Ectodermal cell (in vitro differentiated cells): ENCODE results near the gene METTL6.
"Not testable (repeated sequence)": the region's sequence is repeated elsewhere in the genome, so short reads cannot be mapped to it uniquely, and the experiment has no call there.

Experiments used
- H3K27ac ChIP-seq: 2 replicates; pipeline ENCODE4 v1.7.0; 2013; ENCODE audit warnings: mild to moderate bottlenecking, low read depth, low read length; ENCODE audit not compliant: insufficient read depth, poor library complexity, severe bottlenecking
- H3K27me3 ChIP-seq: 2 replicates; pipeline ENCODE4 v1.7.0; 2013; ENCODE audit warnings: mild to moderate bottlenecking, low read length; ENCODE audit not compliant: insufficient read depth, control insufficient read depth, poor library complexity, severe bottlenecking
- H3K36me3 ChIP-seq: one replicate; pipeline ENCODE4 v1.7.0; 2013; ENCODE audit warnings: low read length; ENCODE audit not compliant: control insufficient read depth, insufficient read depth
- H3K4me1 ChIP-seq: one replicate; pipeline ENCODE4 v1.7.0; 2013; ENCODE audit warnings: low read length; ENCODE audit not compliant: control insufficient read depth, insufficient read depth
- H3K4me3 ChIP-seq: 2 replicates; pipeline ENCODE4 v1.7.0; 2013; ENCODE audit warnings: low read depth, low read length, control low read depth; ENCODE audit not compliant: insufficient read depth
- H3K9me3 ChIP-seq: 2 replicates; pipeline ENCODE4 v1.7.0; 2013; ENCODE audit warnings: mild to moderate bottlenecking, low read length, moderate library complexity; ENCODE audit not compliant: control insufficient read depth
- WGBS, 2 experiments: methylation state at CpG; one replicate each; pipeline ENCODE4 v1.1.7; 2013; ENCODE audit warnings: missing lambda C conversion rate in 2 of 2; 5-methylcytosine and 5-hydroxymethylcytosine counted together

Gene METTL6

DNA sequence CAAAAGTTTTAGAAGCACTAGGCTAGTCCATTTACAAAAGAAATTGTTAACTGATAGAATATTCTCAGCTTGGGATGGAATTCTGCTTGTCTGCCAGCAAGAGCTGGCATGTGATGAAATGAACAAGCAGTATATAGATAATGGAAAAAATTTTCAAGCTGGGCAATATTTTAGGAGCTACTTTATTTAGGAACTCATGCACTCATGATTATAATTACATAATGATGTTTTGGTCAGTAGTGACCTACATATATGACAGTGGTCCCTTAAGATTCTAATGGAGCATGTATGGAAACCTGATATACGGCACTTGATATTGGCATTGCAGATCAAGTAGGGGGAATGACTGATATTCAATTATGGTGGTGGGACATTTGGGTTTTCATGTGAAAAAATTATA is 6.2 kb upstream of the METTL6 start:
- 95 to 97% methylated on average over 1 of the region's 1 CpG for WGBS, 2 experiments
- H3K27me3 ChIP-seq: no peaks in the 10 kb centered on the region
- H3K4me3 ChIP-seq: no peak overlapping the region
- H3K27ac ChIP-seq: no peak overlapping the region
- H3K4me1 ChIP-seq: no peaks in the 10 kb centered on the region
- peaks cover 32% of the 10 kb centered on the region for H3K36me3 ChIP-seq
- H3K9me3 ChIP-seq: no peaks in the 10 kb centered on the region

DNA sequence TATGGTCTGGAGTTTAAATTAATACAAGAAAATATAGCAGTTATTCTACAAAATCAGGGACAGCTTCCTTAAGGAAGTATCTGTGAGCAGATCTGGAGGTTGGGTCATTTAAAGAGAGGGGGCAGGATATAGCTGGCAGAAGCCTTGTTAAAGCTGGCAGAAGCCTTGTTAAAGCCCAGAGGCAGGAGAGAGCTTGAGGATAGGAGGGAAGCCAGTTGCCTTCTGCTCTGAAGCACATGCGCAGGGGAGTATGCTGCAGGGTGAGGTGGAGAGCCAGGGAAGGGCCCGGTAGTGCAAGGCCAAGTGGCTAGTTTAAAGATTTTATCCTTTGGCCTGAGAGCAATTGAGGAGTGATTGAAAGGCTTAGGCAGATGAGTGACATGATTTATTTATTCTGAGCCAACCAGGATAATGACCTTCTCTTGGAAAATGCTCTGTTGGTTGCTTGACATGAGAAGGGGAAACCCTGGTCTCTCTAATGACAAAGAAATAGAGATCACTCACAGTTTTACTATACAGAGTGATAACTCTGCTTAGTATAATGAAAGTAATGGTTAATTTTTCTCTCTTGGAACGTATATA is 4.0 kb upstream of the METTL6 start:
- H3K4me3 ChIP-seq: no peak overlapping the region
- no peak overlapping the region for H3K27ac ChIP-seq
- H3K4me1 ChIP-seq: no peaks in the 10 kb centered on the region
- no peaks in the 10 kb centered on the region for H3K27me3 ChIP-seq
- peaks cover 20% of the 10 kb centered on the region for H3K36me3 ChIP-seq
- H3K9me3 ChIP-seq: no peaks in the 10 kb centered on the region
- 96 to 97% methylated on average over 2 of the region's 3 CpGs for WGBS, 2 experiments

DNA sequence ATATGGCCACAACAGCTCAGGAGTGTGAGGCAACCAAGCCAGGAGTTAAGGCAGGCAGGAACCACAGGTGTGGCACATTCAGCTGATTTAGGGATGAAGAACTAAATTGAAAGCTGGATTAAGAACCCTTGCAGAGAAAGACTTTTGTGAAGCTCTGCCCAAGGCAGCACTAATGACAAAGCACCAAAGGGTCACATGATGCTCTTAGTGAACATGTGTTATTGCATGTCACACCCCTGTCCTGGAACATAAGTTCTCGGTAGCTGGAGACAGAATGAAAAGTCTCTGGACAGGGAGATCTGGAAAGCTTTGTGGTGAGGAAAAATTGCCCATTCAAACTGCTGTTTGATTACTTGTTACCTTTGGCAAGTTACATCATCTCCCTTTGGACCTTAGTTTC is 3.3 kb upstream of the METTL6 start:
- no peaks in the 10 kb centered on the region for H3K27me3 ChIP-seq
- peaks cover 18% of the 10 kb centered on the region for H3K36me3 ChIP-seq
- no peaks in the 10 kb centered on the region for H3K4me1 ChIP-seq
- H3K9me3 ChIP-seq: no peaks in the 10 kb centered on the region
- H3K4me3 ChIP-seq: no peak overlapping the region
- no peak overlapping the region for H3K27ac ChIP-seq
- 92 to 100% methylated on average over 1 of the region's 1 CpG for WGBS, 2 experiments

DNA sequence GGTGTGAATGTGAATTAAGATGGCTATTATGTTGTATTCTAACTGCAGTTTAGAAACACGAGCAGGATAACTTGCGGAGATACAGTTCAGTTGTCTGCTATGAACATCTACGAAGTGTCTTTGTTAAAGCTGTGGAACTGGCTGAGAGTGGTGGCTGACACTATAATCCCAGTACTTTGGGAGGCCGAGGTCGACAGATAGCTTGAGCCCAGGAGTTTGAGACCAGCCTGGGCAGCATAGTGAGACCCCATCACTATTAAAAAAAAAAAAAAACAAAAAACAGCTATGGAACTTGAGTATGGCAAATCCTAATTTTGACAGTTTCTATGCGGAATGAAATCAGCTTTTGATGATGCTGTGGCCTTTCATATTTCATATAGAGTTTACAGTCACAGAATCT is 1.7 kb upstream of the METTL6 start:
- no peaks in the 10 kb centered on the region for H3K9me3 ChIP-seq
- H3K4me3 ChIP-seq: peak overlapping the region; percentile 95
- H3K36me3 ChIP-seq: peaks cover 4% of the 10 kb centered on the region
- H3K27me3 ChIP-seq: no peaks in the 10 kb centered on the region
- H3K27ac ChIP-seq: no peak overlapping the region
- 90 to 94% methylated on average over 6 of the region's 6 CpGs for WGBS, 2 experiments
- no peaks in the 10 kb centered on the region for H3K4me1 ChIP-seq

DNA sequence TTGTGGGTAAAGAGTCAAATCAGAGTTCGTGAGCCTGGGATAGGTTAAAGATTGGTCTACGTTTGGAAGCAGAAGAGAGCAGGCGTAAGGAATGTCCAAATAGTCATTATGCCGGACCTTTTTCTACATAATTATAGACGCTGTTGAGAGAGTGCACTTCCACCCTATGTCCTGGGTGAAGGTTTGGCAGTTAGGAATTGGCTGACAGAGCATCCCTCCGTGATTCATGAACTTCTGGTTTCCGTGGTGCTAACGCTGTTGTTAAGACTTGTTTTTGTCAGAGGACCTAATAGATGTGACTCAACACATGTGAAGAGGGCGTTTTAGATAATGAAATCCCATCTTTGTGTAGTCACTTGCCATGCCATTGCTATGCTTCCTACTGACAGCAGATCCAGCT is 1.2 kb upstream of the METTL6 start:
- 60 to 62% methylated on average over 9 of the region's 9 CpGs for WGBS, 2 experiments
- H3K27ac ChIP-seq: no peak overlapping the region
- no peaks in the 10 kb centered on the region for H3K27me3 ChIP-seq
- no peaks in the 10 kb centered on the region for H3K4me1 ChIP-seq
- H3K36me3 ChIP-seq: peaks cover 3% of the 10 kb centered on the region
- H3K9me3 ChIP-seq: no peaks in the 10 kb centered on the region
- peak overlapping the region; percentile 95 for H3K4me3 ChIP-seq

DNA sequence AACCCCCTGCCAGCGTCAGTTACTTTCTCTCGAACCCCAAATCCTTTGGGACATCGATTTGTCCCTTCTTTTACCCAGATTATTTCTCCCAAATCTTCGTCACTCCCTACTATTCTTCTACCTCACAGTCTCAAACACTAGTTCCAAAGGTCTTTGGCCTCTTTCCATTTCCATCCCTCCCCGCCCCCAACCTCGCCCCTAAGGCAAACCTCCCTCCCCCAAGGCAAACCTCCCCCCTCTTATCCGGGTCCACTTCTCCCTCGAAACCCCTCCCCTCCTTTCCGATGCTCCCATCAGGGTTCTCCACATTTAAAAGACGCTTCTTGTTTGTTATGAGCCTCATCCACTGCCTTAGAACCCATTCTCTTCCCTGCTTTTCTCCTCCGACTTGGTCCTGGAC is 637 bp upstream of the METTL6 start:
- no peaks in the 10 kb centered on the region for H3K27me3 ChIP-seq
- peak overlapping the region; percentile 95 for H3K4me3 ChIP-seq
- H3K27ac ChIP-seq: no peak overlapping the region
- H3K36me3 ChIP-seq: peaks cover 9% of the 10 kb centered on the region
- no peaks in the 10 kb centered on the region for H3K9me3 ChIP-seq
- WGBS, 2 experiments: 0 to 1% methylated on average over 11 of the region's 11 CpGs
- no peaks in the 10 kb centered on the region for H3K4me1 ChIP-seq

DNA sequence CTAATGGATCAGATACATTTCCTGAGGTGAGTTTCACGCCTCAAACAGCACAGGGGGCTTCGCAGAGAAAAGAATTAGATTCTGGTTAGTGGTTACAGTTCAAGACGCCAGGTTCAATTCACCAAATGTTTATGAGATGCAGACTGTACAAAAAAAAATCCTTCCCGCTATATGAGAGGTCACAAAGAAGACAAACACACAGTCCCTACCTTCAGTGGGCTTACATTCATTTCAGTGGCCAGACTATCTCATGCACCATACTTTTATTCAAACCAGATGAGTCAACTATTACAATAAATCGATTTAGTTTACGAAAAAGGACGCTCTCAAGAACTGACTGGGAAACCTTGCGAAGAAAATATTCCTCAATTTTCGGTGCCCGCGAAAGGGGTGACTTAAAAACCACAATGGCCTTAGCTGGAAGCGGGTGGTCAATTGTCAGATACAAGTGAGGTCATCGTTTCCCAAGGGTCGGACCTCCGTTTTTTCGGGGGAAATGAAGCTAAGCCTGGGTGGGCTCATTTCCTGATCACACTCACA is 695 bp downstream of the METTL6 start:
- 55 to 58% methylated on average over 16 of the region's 16 CpGs for WGBS, 2 experiments
- H3K36me3 ChIP-seq: peaks cover 9% of the 10 kb centered on the region
- no peaks in the 10 kb centered on the region for H3K4me1 ChIP-seq
- no peaks in the 10 kb centered on the region for H3K9me3 ChIP-seq
- H3K27me3 ChIP-seq: no peaks in the 10 kb centered on the region
- H3K4me3 ChIP-seq: peak overlapping the region; percentile 95
- no peak overlapping the region for H3K27ac ChIP-seq

DNA sequence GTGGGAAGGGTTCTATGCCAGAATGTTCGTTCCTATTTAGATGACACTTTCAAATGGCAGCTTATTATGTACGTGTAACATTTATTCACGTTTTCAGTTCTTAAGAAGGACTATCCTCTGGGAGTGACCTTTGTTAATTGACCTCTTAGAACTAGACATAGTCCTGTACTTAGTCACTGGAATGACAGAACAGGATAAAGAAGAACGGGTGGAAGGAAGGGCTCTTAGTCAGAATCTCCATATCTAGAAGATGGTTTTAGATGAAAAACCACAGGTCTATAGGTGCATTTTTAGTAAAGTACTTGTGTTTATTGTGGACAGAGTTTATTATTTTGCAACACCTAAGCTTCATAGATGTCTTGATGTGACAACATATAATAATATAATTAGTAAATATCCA is 6.5 kb downstream of the METTL6 start:
- Histone ChIP-seq H3K27me3 (no peaks in the 10 kb centered on the region), H3K4me3 (no peak overlapping the region), H3K36me3 (peaks cover 21% of the 10 kb centered on the region), H3K9me3 (no peaks in the 10 kb centered on the region), H3K4me1 (no peaks in the 10 kb centered on the region), H3K27ac (no peak overlapping the region)
- 96 to 99% methylated on average over 4 of the region's 4 CpGs for WGBS, 2 experiments

DNA sequence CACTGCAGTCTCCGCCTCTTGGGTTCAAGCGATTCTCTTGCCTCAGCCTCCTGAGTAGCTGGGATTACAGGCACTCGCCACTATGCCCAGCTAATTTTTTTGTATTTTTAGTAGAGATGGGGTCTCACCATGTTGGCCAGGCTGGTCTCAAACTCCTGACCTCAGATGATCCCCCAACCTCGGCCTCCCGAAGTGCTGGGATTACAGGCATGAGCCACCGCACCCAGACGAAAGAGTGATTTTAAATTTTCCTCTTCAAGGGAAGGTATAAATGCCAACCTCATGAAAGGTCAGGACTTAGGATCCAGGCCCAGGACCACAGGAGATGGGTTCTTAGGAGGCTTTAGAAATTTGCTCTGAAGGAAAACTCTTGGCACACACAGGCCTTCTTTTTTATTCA is 16.4 kb downstream of the METTL6 start:
- WGBS, 2 experiments: 93 to 95% methylated on average over 7 of the region's 7 CpGs
- peaks cover 28% of the 10 kb centered on the region for H3K36me3 ChIP-seq
- H3K4me1 ChIP-seq, H3K27ac ChIP-seq, H3K27me3 ChIP-seq, H3K9me3 ChIP-seq, H3K4me3 ChIP-seq: not testable (repeated sequence)

DNA sequence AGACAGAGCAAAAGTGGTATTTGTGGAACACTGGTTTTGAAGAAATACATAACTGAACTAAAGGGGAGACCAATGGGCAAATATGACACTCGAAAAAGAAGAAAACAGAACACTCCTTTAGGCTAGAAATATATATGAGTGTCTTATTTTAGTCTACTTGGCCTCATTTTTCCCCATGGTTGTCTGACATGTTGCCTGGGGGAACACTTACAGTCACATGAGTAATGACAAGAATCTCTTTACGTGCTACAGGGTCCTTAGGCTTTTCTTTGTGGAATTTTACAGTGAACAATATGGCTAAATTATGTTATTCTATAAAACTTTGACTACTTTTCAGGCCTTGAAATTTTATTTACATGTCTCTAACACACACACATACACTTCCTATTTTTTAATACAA is 17.6 kb downstream of the METTL6 start:
- WGBS, 2 experiments: 91 to 100% methylated on average over 1 to 2 of the region's 2 CpGs

DNA sequence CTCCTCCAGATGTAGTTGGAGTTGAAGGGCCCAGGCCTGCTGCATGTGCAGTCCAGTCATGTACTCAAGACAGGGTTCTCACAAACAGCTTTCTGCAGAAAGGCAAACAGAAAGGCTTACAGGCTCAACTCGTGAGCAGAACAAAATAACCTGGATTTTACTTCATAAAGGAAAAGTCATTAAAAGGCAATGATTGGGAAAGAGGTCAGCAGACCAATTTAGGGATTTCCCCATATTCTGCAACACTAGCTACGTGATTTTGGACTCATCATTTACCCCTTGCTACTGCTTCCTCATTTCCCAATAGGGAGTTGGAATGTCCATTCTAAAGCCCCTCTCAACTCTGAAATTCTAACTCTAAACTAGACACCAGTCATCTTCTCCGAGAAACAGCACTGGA is 18.1 kb downstream of the METTL6 start:
- Histone ChIP-seq H3K4me1 (no peaks in the 10 kb centered on the region), H3K9me3 (no peaks in the 10 kb centered on the region), H3K36me3 (peaks cover 13% of the 10 kb centered on the region), H3K27ac (no peak overlapping the region), H3K27me3 (no peaks in the 10 kb centered on the region), H3K4me3 (no peak overlapping the region)
- 93 to 96% methylated on average over 3 of the region's 3 CpGs for WGBS, 2 experiments

More for the DNA sequence above, 17.6 kb downstream of the METTL6 start:
- no peaks in the 10 kb centered on the region for H3K9me3 ChIP-seq
- no peaks in the 10 kb centered on the region for H3K27me3 ChIP-seq
- no peak overlapping the region for H3K27ac ChIP-seq
- H3K36me3 ChIP-seq: peaks cover 17% of the 10 kb centered on the region
- no peaks in the 10 kb centered on the region for H3K4me1 ChIP-seq
- H3K4me3 ChIP-seq: no peak overlapping the region
